LNCaP clone FGC (cell line): ENCODE data around the gene LYPD4.

Source experiments
- DNase-seq: peaks from one replicate; pipeline ENCODE4 v3.0.0-alpha.2; 2011; ENCODE audit warnings: low read depth
- H3K4me3 ChIP-seq: 2 replicates; pipeline ENCODE4 v1.5.1; 2011; ENCODE audit warnings: mild to moderate bottlenecking, low read depth, low read length, control low read depth
- TF ChIP-seq, protein P1 (sequence below): IDR thresholded peaks from 2 replicates; pipeline ENCODE4 v1.5.1; 2012; ENCODE audit warnings: mild to moderate bottlenecking; ENCODE audit not compliant: control insufficient read depth, insufficient read depth; ENCODE audit errors: extremely low read depth

The LYPD4 gene

DNA sequence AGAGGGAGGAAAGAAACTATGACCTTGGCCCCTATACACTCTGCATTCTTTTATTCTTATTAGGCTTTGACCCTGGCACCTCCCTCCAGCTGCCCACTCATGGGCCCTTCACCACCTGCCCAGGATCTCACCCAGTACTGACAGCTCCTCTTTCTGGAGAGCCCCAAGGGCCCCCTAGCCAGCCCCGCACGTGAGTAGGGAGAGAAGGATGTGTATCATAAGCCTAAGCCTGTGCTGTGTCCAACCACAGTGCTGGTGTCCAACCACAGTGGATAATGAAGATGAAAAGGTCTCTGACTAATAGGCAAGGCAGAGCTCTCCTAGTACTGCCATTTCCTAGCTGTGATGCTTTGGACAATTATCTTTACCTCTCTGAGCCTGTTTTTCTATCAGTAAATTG, 4.6 kb upstream of the LYPD4 start:
- DNase-seq, result no peak
- TF ChIP-seq, protein P1, sequence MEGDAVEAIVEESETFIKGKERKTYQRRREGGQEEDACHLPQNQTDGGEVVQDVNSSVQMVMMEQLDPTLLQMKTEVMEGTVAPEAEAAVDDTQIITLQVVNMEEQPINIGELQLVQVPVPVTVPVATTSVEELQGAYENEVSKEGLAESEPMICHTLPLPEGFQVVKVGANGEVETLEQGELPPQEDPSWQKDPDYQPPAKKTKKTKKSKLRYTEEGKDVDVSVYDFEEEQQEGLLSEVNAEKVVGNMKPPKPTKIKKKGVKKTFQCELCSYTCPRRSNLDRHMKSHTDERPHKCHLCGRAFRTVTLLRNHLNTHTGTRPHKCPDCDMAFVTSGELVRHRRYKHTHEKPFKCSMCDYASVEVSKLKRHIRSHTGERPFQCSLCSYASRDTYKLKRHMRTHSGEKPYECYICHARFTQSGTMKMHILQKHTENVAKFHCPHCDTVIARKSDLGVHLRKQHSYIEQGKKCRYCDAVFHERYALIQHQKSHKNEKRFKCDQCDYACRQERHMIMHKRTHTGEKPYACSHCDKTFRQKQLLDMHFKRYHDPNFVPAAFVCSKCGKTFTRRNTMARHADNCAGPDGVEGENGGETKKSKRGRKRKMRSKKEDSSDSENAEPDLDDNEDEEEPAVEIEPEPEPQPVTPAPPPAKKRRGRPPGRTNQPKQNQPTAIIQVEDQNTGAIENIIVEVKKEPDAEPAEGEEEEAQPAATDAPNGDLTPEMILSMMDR, result no peak
- no peak overlapping the region for H3K4me3 ChIP-seq

DNA sequence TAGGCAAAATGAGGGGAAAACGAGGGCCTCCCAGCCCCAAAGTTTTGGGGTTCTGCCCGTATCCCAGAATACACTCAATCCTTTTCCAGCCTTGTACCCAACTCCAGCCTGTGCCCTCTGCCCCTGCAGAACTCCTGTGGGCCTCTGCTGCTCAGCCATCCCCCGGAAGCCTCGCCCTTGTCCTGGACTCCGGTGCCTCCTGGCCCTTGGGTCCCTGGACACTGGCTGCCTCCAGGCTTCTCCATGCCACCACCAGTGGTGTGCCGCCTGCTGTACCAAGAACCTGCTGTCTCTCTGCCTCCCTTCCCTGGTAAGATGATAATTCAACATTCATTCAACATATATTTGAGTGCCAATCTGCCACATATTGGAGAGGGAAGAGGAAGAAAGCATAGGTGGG, 4.2 kb upstream of the LYPD4 start:
- TF ChIP-seq, protein P1, result no peak
- no peak overlapping the region for H3K4me3 ChIP-seq
- no peak for DNase-seq

DNA sequence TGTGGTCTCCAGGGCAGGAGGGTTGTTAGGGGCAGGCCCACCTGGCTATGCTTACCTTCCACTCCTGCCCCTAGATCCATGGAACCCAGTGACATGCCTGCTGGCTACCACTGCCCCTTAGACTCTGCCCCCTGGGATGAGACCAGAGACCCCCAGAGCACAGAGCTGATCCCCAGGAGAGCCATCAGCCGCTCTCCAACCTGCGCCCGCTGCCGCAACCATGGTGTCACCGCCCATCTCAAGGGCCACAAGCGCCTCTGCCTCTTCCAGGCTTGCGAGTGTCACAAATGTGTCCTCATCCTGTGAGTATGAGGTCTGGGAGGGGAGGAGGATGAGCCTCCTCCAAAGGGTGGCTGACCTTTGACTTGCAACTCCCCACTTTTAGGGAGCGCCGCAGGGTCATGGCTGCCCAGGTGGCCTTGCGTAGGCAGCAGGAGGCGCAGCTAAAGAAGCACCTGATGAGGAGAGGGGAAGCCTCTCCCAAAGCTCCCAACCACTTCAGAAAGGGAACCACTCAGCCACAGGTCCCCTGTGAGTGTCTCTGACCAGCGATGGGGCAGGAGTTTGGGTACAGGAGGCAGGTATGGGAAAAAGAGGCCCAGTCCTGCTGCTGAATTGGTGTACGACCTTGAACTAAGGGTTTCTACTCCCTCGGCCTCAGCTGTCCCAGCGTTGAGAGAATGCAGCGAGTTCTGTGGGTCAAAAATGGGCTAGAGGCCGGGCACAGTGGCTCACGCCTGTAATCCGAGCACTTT, 3.0 kb upstream of the LYPD4 start:
- H3K4me3 ChIP-seq, result no peak overlapping the region
- DNase-seq, result no peak
- TF ChIP-seq, protein P1, result no peak

DNA sequence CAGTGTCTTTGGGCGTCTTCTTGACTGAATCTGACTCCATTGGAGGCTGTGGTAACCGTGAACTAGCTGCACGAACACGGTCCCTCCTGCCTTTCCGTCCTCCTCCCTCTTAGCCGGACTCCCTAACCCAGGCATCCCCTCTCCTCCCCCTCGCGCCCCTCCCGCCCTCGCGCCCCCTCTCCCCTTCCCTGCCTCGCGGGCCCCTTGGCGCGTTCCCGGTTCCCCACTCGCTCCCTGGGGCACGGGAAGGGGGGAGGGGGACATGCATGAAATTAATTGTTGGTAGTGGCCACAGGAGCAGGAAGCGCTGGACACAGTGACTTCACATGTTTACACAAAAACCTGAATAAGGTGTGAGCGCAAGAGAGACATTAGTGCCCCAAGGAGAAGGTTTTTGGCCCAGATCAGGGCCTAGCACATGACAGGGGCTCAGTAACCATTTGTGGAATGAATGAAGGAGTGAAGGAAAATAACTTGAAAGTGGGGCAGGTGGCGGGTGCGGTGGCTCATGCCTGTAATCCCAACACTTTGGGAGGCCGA, 638 bp upstream of the LYPD4 start:
- no peak overlapping the region for H3K4me3 ChIP-seq
- DNase-seq, result peak; percentile 21
- TF ChIP-seq, protein P1, result no peak

DNA sequence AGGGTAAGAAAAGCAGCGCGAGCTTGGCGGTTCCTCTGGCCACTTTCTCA, 343 bp upstream of the LYPD4 start, which contains the start of gene DMRTC2:
Gene DMRTC2, plus strand, starts transcription at position 42 of the 50 bp plus-strand sequence. CDS start 2,387 bp downstream, outside the sequence.
- TF ChIP-seq, protein P1, result no peak
- H3K4me3 ChIP-seq, result no peak within 1 kb of the TSS
- DNase-seq, result no peak

DNA sequence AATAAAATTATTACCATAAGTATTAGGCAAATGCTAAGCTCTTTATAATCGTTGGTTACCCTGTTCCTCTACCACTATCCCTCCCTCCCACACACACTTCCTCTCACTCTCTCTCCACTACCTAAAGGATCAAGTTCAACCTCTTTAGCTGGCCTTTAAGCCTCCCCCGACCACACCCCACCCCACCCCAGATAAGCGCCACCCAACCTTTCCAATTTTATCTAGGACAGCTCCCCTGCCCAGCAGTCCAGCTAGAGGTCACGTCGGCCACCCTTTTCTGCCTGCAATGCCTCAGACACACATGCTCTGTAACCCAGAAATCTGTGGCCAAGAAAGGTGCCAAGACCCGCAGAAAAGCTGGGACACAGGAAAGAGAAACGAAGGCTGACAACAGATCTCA, 1.1 kb downstream of the LYPD4 start:
- H3K4me3 ChIP-seq, result no peak overlapping the region
- DNase-seq, result no peak
- TF ChIP-seq, protein P1, result no peak

DNA sequence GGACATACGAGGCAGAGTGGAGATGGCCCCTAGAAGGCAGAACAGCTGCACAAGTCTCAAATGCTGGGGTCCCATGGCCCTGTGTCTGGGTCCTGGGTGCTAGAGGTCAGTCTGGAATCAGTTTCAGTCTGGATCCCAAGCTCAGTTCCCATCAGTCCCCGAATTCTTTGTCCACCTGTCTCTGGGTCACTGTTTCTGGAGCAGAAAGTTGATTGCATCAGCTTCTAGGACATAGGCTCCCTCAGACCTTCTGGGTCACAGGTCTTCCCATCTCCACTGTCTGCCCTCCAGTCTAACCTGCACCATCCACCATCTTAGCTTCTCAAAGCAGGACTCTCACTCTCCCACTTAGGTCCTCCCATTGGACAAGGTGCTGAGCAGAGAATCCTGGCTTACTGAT, 5.3 kb downstream of the LYPD4 start:
- H3K4me3 ChIP-seq, result no peak overlapping the region
- TF ChIP-seq, protein P1, result no peak
- no peak for DNase-seq
